ENCODE measurements around the gene DHX16. TPM values are rescaled to one million over a fixed set of nuclear protein-coding genes. Genes with fewer than 3 reads are reported as not detected.
"Not testable (repeated sequence)": the region's sequence is repeated elsewhere in the genome, so short reads cannot be mapped to it uniquely, and the experiment has no call there.

DHX16 gene
- total RNA-seq, 2 experiments from 2014 or later = 15.9 to 16.1 TPM

DNA sequence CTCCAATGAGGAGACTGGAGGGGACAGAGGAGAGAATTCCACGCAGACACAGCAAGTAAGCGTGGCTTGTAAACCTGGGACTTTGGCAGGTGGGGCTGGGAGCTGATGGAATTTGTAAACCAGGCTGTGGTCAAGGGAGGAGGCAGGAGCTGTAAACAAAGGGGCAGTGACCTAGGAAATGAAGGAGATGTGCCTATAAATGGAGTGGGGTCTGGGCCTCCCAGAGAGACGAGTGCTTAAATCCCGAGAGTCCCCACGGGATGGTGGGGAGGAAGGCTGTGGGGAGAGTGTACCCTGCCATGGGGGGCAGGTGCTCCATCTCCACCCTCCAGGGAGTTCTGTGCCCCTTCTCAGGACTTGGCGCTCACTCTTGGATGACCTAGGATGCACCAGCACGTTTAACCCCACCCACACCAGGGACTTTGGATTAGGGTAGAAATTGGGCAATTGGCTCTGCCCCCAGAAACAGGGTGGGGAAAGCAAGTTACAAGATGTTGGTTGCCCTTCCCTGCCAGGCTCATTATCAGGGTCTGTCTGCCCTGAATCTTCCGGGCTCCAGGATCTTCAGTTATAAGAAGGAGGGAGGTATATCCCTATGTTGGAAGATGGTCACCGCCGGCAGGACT is 4.0 kb upstream of the DHX16 start:
- Histone ChIP-seq H3K27ac (ENCODE audit: low read depth in 1 of 2, low read length in 2 of 2) (no peak overlapping the region), H3K9me3 (ENCODE audit: control insufficient read depth in 1 of 2, insufficient read depth in 1 of 2, low read length in 2 of 2) (no peaks in the 10 kb centered on the region), H3K36me3 (ENCODE audit: insufficient read depth, low read length) (peaks cover 54% of the 10 kb centered on the region), H3K4me1 (ENCODE audit: insufficient read depth, low read length) (peaks cover 47% of the 10 kb centered on the region), H3K4me3 (ENCODE audit: low read length) (no peak overlapping the region), H3K27me3 (ENCODE audit: control insufficient read depth in 1 of 2, insufficient read depth in 2 of 2, low read length in 2 of 2) (no peaks in the 10 kb centered on the region)
- ChIA-PET CTCF (interaction anchor here (15.4 kb wide), 1 partner anchor 46 kb away, joined by 526 read pairs; the partner anchor contains the start of genes MDC1 and TUBB), POLR2A (interaction anchor here (1.2 kb wide), 1 partner anchor 45 kb away, joined by 8 read pairs; no protein-coding TSS in a partner anchor)
- ATAC-seq (ENCODE audit: poor library complexity) = no peak
- peak overlapping the region; percentile 15 for H3K4me3 Mint-ChIP-seq
- intact Hi-C loops (cut with DNase I, micrococcal nuclease) = loop anchor here (5.0 kb wide), 2 partner anchors 136 to 151 kb away; no protein-coding TSS in a partner anchor
- H3K27me3 Mint-ChIP-seq = no peaks in the 10 kb centered on the region
- DNase-seq = no peak
- H3K4me1 Mint-ChIP-seq (ENCODE audit: low read depth) = peaks cover 52% of the 10 kb centered on the region
- H3K36me3 Mint-ChIP-seq (ENCODE audit: low read depth) = peaks cover 63% of the 10 kb centered on the region
- no peaks in the 10 kb centered on the region for H3K9me3 Mint-ChIP-seq
- TF ChIP-seq, protein P1, sequence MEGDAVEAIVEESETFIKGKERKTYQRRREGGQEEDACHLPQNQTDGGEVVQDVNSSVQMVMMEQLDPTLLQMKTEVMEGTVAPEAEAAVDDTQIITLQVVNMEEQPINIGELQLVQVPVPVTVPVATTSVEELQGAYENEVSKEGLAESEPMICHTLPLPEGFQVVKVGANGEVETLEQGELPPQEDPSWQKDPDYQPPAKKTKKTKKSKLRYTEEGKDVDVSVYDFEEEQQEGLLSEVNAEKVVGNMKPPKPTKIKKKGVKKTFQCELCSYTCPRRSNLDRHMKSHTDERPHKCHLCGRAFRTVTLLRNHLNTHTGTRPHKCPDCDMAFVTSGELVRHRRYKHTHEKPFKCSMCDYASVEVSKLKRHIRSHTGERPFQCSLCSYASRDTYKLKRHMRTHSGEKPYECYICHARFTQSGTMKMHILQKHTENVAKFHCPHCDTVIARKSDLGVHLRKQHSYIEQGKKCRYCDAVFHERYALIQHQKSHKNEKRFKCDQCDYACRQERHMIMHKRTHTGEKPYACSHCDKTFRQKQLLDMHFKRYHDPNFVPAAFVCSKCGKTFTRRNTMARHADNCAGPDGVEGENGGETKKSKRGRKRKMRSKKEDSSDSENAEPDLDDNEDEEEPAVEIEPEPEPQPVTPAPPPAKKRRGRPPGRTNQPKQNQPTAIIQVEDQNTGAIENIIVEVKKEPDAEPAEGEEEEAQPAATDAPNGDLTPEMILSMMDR (IDR thresholded peaks at IDR 0.05) = no peak
- H3K27ac Mint-ChIP-seq = peak overlapping the region; percentile 49

DNA sequence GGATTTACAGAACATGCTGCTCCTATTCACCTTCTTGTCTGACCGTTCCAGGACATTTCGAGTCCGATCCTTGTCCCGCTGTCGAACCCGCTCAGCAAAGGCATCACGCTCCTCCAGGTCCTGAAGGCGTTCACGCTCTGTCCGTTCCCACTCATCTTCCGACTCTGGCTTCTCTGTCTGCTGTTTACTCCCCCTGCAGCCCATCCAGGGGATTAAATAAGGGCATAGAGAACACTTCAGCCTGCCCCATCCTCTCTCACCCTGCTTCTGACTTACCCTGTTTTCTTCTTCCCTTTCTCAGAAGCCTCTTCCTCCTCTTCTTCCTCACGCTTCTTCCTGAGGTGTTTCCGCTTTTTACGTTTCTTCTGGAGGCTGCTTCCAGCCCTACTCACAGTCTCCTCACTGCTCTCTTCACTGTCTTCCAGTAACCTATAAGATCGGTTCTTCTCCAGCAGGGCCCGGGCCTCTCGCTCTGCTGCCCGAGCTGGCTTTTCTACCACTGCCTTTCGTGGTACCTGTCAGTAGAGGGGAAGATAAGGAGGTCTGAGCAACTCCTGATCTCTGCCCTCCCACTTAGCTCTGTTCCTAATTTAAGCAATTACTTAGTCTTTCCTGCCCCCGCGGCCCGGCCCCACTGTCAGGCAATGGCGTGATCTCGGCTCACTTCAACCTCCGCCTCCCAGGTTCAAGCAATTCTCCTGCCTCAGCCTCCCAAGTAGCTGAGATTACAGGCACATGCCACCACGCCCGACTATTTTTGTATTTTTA is 1.9 kb downstream of the DHX16 start:
- no peak overlapping the region for H3K27ac ChIP-seq (ENCODE audit: low read depth in 1 of 2, low read length in 2 of 2)
- H3K4me1 ChIP-seq (ENCODE audit: insufficient read depth, low read length) = peaks cover 18% of the 10 kb centered on the region
- no peak overlapping the region for H3K4me3 ChIP-seq (ENCODE audit: low read length)
- Mint-ChIP-seq H3K27ac (peak overlapping the region; percentile 25), H3K36me3 (ENCODE audit: low read depth) (peaks cover 56% of the 10 kb centered on the region), H3K27me3 (no peaks in the 10 kb centered on the region), H3K9me3 (no peaks in the 10 kb centered on the region), H3K4me3 (peak overlapping the region; percentile 87), H3K4me1 (ENCODE audit: low read depth) (peaks cover 45% of the 10 kb centered on the region)
- ATAC-seq (ENCODE audit: poor library complexity) (no peak), DNase-seq (peak in 1 of 14 experiments; percentile 39)
- ChIA-PET POLR2A (interaction anchor here (2.3 kb wide), 1 partner anchor 129 kb away, joined by 13 read pairs; no protein-coding TSS in a partner anchor), CTCF (interaction anchor here (1.6 to 15.4 kb wide), 3 partner anchors 8 to 189 kb away, joined by 4 to 526 read pairs (median 11); partner anchors contain the start of genes MDC1 and TUBB)
- H3K9me3 ChIP-seq (ENCODE audit: control insufficient read depth in 1 of 2, insufficient read depth in 1 of 2, low read length in 2 of 2) = no peaks in the 10 kb centered on the region
- peaks cover 41% of the 10 kb centered on the region for H3K36me3 ChIP-seq (ENCODE audit: insufficient read depth, low read length)
- intact Hi-C loops (cut with DNase I, micrococcal nuclease) = loop anchor here (5.0 kb wide), 3 partner anchors 44 to 129 kb away; partner anchors contain the start of genes ATAT1 (in 1 of the 2), MRPS18B (in 1 of the 2) and PPP1R10 (in 1 of the 2)
- no peaks in the 10 kb centered on the region for H3K27me3 ChIP-seq (ENCODE audit: control insufficient read depth in 1 of 2, insufficient read depth in 2 of 2, low read length in 2 of 2)
- TF ChIP-seq, protein P1 (IDR thresholded peaks at IDR 0.05) = no peak

DNA sequence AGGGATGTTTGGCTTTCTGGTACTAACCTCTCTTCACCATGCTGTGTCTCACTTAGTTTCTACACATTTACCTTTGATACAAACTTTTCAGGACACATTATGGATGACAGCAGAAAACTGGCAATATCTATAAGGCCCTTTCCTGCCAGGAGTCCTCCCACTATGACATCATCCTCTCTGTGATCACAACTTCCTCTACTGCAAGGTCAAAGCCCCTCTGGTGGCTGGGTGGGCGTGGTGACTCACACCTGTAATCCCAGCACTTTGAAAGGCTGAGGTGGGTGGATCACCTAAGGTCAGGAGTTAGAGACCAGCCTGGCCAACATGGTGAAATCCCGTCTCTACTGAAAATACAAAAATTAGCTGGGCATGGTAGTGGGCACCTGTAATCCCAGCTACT is 6.5 kb downstream of the DHX16 start:
- H3K27me3 ChIP-seq (ENCODE audit: control insufficient read depth in 1 of 2, insufficient read depth in 2 of 2, low read length in 2 of 2); ATAC-seq (ENCODE audit: poor library complexity); H3K9me3 Mint-ChIP-seq; H3K27ac Mint-ChIP-seq; CTCF ChIA-PET; H3K9me3 ChIP-seq (ENCODE audit: control insufficient read depth in 1 of 2, insufficient read depth in 1 of 2, low read length in 2 of 2); H3K27ac ChIP-seq (ENCODE audit: low read depth in 1 of 2, low read length in 2 of 2); intact Hi-C loops (cut with DNase I, micrococcal nuclease); H3K4me3 Mint-ChIP-seq; H3K4me1 ChIP-seq (ENCODE audit: insufficient read depth, low read length); H3K27me3 Mint-ChIP-seq; H3K4me3 ChIP-seq (ENCODE audit: low read length); DNase-seq: not testable (repeated sequence)
- H3K36me3 ChIP-seq (ENCODE audit: insufficient read depth, low read length) = peaks cover 78% of the 10 kb centered on the region
- POLR2A ChIA-PET = interaction anchor here (0.6 to 1.0 kb wide), 2 partner anchors 51 to 165 kb away, joined by 3 read pairs; partner anchors contain the start of gene MDC1
- Mint-ChIP-seq H3K36me3 (ENCODE audit: low read depth) (peaks cover 80% of the 10 kb centered on the region), H3K4me1 (ENCODE audit: low read depth) (peaks cover 23% of the 10 kb centered on the region)
